ENCODE results near the gene PALM.

- TF ChIP-seq POLR2A (IDR thresholded peaks at IDR 0.05) = no peak
- no peak for TF ChIP-seq POLR2AphosphoS5 (IDR thresholded peaks at IDR 0.05)
These were observed 80.4 kb downstream of the PALM start for GRCh38 chr19:788983-789700.
